GM12865 (cell line): Measurements from ENCODE around the gene OPCML.

ENCODE experiments used
- DNase-seq: peaks from one replicate; pipeline ENCODE4 v3.0.0; 2010; ENCODE audit warnings: low read depth
- H3K4me3 ChIP-seq: 2 replicates; pipeline ENCODE4 v1.5.1; 2011; ENCODE audit warnings: mild to moderate bottlenecking, low read depth, low read length, control low read depth
- TF ChIP-seq, protein P1 (sequence below): IDR thresholded peaks from 2 replicates; pipeline ENCODE4 v1.5.1; 2011; ENCODE audit warnings: low read length, control low read depth, low read depth, inconsistent platforms; ENCODE audit not compliant: insufficient read depth; ENCODE audit errors: missing control alignments

The OPCML gene

DNA sequence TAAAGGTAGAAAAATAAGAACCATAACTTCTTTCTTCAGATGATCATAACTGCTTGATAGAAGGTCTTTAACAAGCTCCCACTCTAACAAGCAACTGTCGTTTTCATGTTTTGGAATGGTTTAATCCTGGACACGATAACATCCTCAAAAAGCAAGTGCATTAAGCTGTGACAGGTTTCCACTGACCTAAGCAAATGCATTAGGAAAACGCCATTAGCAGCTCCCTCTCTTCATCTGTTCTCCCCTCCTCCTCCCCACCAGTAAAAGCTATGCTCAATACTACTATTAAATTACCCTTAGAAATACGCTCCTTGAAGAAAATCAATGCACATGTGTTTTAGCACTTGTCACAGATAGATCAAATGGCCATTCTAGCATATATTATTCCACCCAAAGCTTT is 729.4 kb downstream of the OPCML start:
- DNase-seq, result no peak
- H3K4me3 ChIP-seq, result no peak overlapping the region
- TF ChIP-seq, protein P1, sequence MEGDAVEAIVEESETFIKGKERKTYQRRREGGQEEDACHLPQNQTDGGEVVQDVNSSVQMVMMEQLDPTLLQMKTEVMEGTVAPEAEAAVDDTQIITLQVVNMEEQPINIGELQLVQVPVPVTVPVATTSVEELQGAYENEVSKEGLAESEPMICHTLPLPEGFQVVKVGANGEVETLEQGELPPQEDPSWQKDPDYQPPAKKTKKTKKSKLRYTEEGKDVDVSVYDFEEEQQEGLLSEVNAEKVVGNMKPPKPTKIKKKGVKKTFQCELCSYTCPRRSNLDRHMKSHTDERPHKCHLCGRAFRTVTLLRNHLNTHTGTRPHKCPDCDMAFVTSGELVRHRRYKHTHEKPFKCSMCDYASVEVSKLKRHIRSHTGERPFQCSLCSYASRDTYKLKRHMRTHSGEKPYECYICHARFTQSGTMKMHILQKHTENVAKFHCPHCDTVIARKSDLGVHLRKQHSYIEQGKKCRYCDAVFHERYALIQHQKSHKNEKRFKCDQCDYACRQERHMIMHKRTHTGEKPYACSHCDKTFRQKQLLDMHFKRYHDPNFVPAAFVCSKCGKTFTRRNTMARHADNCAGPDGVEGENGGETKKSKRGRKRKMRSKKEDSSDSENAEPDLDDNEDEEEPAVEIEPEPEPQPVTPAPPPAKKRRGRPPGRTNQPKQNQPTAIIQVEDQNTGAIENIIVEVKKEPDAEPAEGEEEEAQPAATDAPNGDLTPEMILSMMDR, result no peak

- H3K4me3 ChIP-seq, result no peak overlapping the region
- DNase-seq, result no peak
- TF ChIP-seq, protein P1, result no peak
Measured at GRCh38 chr11:132793831-132794230, 738.5 kb downstream of the OPCML start.

- DNase-seq, result no peak
- TF ChIP-seq, protein P1, result no peak
- no peak overlapping the region for H3K4me3 ChIP-seq
Measured at GRCh38 chr11:132792341-132793140, 739.8 kb downstream of the OPCML start.

- TF ChIP-seq, protein P1, result no peak
- no peak for DNase-seq
- H3K4me3 ChIP-seq, result no peak overlapping the region
Measured at GRCh38 chr11:132790971-132791370, 741.3 kb downstream of the OPCML start.

DNA sequence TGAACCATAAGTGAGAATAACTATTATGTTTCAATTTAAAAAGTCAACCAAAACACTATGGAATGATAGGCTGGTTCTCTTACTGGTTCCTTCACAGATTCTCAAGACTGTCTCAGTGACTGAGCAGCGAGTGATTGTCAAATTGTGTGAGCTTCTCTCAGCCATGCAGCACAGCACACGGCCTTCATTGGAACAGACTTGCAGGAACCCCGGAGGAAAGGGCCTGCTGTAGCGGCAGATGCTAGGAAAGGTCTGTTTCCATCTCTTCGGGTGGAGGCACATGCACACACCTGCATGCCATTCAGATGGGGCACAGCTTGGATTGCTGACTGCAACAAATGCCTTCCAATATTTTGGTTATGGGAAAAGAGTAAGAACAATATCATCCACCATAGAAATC is 741.8 kb downstream of the OPCML start:
- TF ChIP-seq, protein P1, result no peak
- no peak overlapping the region for H3K4me3 ChIP-seq
- no peak for DNase-seq

DNA sequence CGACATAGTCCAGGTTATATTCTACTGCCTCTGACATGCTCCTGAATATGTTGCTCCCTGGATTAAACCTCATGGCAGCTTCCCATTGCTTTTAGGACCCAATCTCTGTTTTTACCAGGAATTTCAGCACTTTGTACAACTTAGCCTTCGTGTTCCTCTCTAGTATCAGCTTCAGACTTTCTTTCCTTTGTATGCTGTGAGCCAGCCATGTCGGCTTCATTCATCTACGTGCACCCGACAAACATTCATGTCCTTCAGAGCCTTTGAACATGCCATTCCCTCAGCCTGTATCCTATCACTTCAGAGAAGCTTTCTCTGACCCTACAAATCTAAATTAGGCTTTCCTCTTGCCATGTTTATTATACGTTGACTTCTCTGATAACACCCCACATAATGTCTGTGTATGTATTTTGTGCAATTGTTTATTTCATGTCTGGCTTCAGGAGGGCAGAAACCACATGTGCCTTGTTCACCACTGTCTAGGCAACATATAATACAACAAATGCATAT is 743.4 kb downstream of the OPCML start:
- DNase-seq, result no peak
- TF ChIP-seq, protein P1, result no peak
- H3K4me3 ChIP-seq, result no peak overlapping the region
